Gastrocnemius medialis (tissue), 4 donors: ENCODE measurements around the gene VSIG2.

Source experiments
- CTCF ChIP-seq, 5 experiments: fragments of 450-650 bp in 3 of 5; fragments of 200-600 bp in 2 of 5; sonication (generic) in 2 of 5; IDR thresholded peaks in 4 of 5; conservative IDR thresholded peaks in 1 of 5; 1 replicate in 4 of 5; 2 replicates in 1 of 5; pipeline ENCODE4 v1.5.1; 2016 to 2019; ENCODE audit warnings: antibody characterized with exemption in 5 of 5, mild to moderate bottlenecking in 3 of 5, moderate library complexity in 3 of 5
- POLR2A ChIP-seq, 2 donors: fragments of 450-650 bp; IDR thresholded peaks; one replicate each; pipeline ENCODE4 v1.6.1; 2017; ENCODE audit warnings: antibody characterized with exemption in 2 of 2, mild to moderate bottlenecking in 2 of 2, moderate library complexity in 2 of 2

GRCh38 chr11:124746621-124747243 lies 5.3 kb downstream of the VSIG2 start:
- peak in 3 of 5 experiments; percentile 25 to 56 (median 30) for TF ChIP-seq CTCF (IDR thresholded peaks at IDR 0.05 in 4 of 5, conservative IDR thresholded peaks at IDR 0.05 in 1 of 5)
- peak; percentile 26 to 61 for TF ChIP-seq POLR2A (IDR thresholded peaks at IDR 0.05)
